PFSK-1 (cell line): ENCODE data around the gene EOLA1. TPM values are rescaled to one million over a fixed set of nuclear protein-coding genes. Genes with fewer than 3 reads are reported as not detected.

Source experiments
- FOXP2 ChIP-seq: optimal IDR thresholded peaks from 2 replicates; pipeline ENCODE3; 2011; ENCODE audit warnings: borderline replicate concordance, control low read depth, inconsistent platforms; ENCODE audit not compliant: insufficient read depth; ENCODE audit errors: extremely low read length, extremely low read depth
- POLR2AphosphoS5 ChIP-seq: IDR thresholded peaks from 2 replicates; pipeline ENCODE4 v1.6.1; 2012; ENCODE audit warnings: low read depth, mild to moderate bottlenecking, control low read depth, low read length, moderate library complexity
- REST ChIP-seq, 2 experiments: IDR thresholded peaks; 2 replicates each; pipeline versions ENCODE4 v1.6.1 to v1.8.0; 2011 to 2012; ENCODE audit warnings: low read depth in 2 of 2, low read length in 2 of 2, control low read depth in 1 of 2, inconsistent platforms in 1 of 2, mild to moderate bottlenecking in 1 of 2, moderate library complexity in 1 of 2; ENCODE audit not compliant: insufficient read depth in 1 of 2
- SIN3A ChIP-seq: IDR thresholded peaks from 2 replicates; pipeline ENCODE4 v1.6.1; 2012; ENCODE audit warnings: mild to moderate bottlenecking, low read length, moderate library complexity, borderline replicate concordance; ENCODE audit not compliant: insufficient read depth
- TAF1 ChIP-seq: IDR thresholded peaks from 2 replicates; pipeline ENCODE4 v1.6.1; 2012; ENCODE audit warnings: low read length, control low read depth, borderline replicate concordance; ENCODE audit not compliant: insufficient read depth
- polyA plus RNA-seq: library from polyadenylated mRNA; unstranded; fragments of >200 nt; gene quantifications from one replicate; pipeline ENCODE4 v1.2.1, GENCODE V29; 2012; ENCODE audit warnings: low read depth, missing spikeins; ENCODE audit not compliant: insufficient read length

The EOLA1 gene
- polyA plus RNA-seq, result 13.8 TPM

DNA sequence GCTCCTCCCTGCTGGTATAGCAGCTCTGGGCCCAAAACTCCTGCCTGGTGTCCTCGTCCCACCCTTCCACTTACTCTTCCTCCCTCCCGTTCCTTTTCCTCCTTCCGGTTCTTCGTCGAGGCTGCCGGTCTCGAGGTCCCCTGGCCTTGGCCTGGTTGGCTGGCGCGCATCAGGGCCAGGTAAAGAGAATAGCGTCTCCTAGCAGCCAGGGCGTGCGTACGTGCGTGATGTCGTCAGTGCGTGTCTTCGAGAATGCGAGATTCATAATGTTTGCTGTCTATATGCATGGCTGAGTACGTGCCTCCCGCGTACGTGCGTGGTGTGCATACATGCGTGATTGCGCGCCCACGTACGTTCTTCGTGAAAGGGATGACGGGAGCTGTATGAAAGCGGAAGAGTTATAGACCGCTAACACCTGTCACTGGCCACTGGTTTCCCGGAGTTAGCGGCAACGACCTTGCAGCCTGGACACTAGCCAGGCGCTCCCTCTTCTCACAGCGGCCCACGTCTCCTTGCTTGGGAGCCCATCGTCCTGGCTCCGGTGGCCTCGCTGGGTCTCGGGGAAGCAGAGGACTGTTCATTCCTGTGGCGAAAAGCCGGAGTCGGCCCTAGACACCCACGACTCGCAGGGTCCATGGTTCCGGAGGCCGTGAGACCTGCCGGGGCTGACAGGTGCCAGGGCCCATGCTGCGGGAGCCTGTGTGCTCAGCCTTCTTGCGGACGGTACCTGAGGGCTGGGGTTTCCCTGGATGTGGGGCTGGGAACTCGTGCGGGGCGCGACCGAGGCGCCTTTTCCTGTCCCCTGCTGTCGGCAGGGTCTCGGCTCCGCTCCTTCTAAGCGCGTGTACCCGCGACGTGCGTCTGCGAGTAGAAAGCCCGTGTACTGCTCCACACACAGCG lies at the start of gene EOLA1:
Gene EOLA1 (plus strand): TSS at position 392 of the 900 bp plus-strand sequence. CDS start 4,619 bp downstream, outside the sequence.
- TF ChIP-seq FOXP2 (peak; percentile 88), REST (IDR thresholded peaks at IDR 0.05; ENCODE audit: insufficient read depth in 1 of 2, low read depth in 2 of 2, low read length in 2 of 2) (no peak), TAF1 (no peak), POLR2AphosphoS5 (0 out of 2 replicates have a peak, but pooled peaks have one; percentile 36), SIN3A (no peak)

DNA sequence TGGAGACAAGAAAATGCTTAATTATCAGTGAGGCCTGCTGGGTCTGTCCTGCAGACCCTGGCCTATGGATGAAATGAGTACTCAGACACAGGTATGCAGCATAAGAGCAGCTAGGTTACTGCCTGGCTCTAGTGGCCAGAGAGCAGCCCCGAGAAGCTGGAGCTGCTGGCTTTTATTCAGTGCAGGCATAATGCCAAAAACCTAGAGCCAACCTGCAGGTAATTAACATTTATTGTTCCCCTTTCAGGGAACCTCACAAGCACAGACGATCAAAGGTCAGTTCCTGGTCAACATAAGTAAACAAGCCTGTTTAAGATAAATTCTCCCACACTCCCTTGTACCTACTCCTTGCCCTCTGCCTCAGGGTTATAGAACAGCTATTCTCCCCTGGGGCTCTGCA lies 49.0 kb upstream of the EOLA1 start:
- TF ChIP-seq POLR2AphosphoS5, result no peak
- no peak for TF ChIP-seq SIN3A
- no peak for TF ChIP-seq FOXP2
- no peak for TF ChIP-seq REST (IDR thresholded peaks at IDR 0.05; ENCODE audit: insufficient read depth in 1 of 2, low read depth in 2 of 2, low read length in 2 of 2)
- no peak for TF ChIP-seq TAF1

GRCh38 chrX:149493567-149494562 lies 46.9 kb upstream of the EOLA1 start:
- no peak for TF ChIP-seq FOXP2
- TF ChIP-seq SIN3A, result no peak
- no peak for TF ChIP-seq REST (IDR thresholded peaks at IDR 0.05; ENCODE audit: insufficient read depth in 1 of 2, low read depth in 2 of 2, low read length in 2 of 2)
- TF ChIP-seq POLR2AphosphoS5, result no peak
- TF ChIP-seq TAF1, result no peak

GRCh38 chrX:149494844-149495565 lies 45.8 kb upstream of the EOLA1 start:
- TF ChIP-seq REST (IDR thresholded peaks at IDR 0.05; ENCODE audit: insufficient read depth in 1 of 2, low read depth in 2 of 2, low read length in 2 of 2) (no peak), POLR2AphosphoS5 (no peak), FOXP2 (no peak), TAF1 (no peak), SIN3A (no peak)
